HEK293 (cell line): ENCODE results near the gene ABCE1.
A peak's percentile ranks its signal among the peaks of the same experiment; 100 is the strongest.

Experiments
- CTCF ChIA-PET: fragments of 350-600 bp; formaldehyde crosslinking; extraction: SDS; loops from one replicate; lab custom pipeline; 2021; ENCODE audit warnings: antibody characterized with exemption; lab: Yijun Ruan, JAX
- POLR2A ChIA-PET: fragments of 300-600 bp; formaldehyde crosslinking; extraction: SDS; loops from one replicate; lab custom pipeline; 2020; ENCODE audit warnings: antibody characterized with exemption, inconsistent platforms; lab: Yijun Ruan, JAX
- H3K27ac ChIP-seq: fragments of 200-500 bp; sonication (Bioruptor generic); 2 replicates; pipeline ENCODE4 v1.5.1; 2014; ENCODE audit warnings: low read depth, low read length, control low read depth, inconsistent platforms; ENCODE audit errors: extremely low read depth
- H3K36me3 ChIP-seq, 2 experiments: fragments of 200-500 bp in 1 of 2; sonication (Bioruptor generic) in 1 of 2; 1 replicate in 1 of 2; 2 replicates in 1 of 2; pipeline ENCODE4 v1.5.1; 2014 to 2017; ENCODE audit warnings: inconsistent platforms in 2 of 2, low read length in 2 of 2; ENCODE audit not compliant: control insufficient read depth in 2 of 2, insufficient read depth in 1 of 2
- H3K4me1 ChIP-seq: fragments of 200-500 bp; sonication (Bioruptor generic); 2 replicates; pipeline ENCODE4 v1.5.1; 2014; ENCODE audit warnings: mild to moderate bottlenecking, low read length, inconsistent platforms; ENCODE audit not compliant: control insufficient read depth, insufficient read depth
- H3K4me3 ChIP-seq: 2 replicates; pipeline ENCODE4 v1.5.1; 2011; ENCODE audit warnings: low read depth, mild to moderate bottlenecking, control low read depth, low read length, moderate library complexity
- H3K9me3 ChIP-seq: fragments of 200-500 bp; sonication (Bioruptor generic); 2 replicates; pipeline ENCODE4 v1.5.1; 2014; ENCODE audit warnings: low read depth, low read length, inconsistent platforms; ENCODE audit not compliant: control insufficient read depth, insufficient read depth
- BCL11A ChIP-seq: fragments of 450-650 bp; formaldehyde crosslinking; IDR thresholded peaks from 2 replicates; pipeline ENCODE4 v1.5.1; 2016; ENCODE audit warnings: low read depth, missing biosample characterization, missing genetic modification characterization
- PBX3 ChIP-seq: sonication (generic); formaldehyde crosslinking; IDR thresholded peaks from 2 replicates; pipeline ENCODE4 v1.8.1; 2022; ENCODE audit warnings: mild to moderate bottlenecking, moderate library complexity, missing genetic modification reagents
- PRDM1 ChIP-seq: fragments of 450-650 bp; formaldehyde crosslinking; IDR thresholded peaks from 2 replicates; pipeline ENCODE4; 2016; ENCODE audit warnings: missing biosample characterization, missing genetic modification characterization
- PRDM2 ChIP-seq: fragments of 450-650 bp; formaldehyde crosslinking; IDR thresholded peaks from 2 replicates; pipeline ENCODE4 v1.5.1; 2016; ENCODE audit warnings: missing biosample characterization, missing genetic modification characterization, borderline replicate concordance
- SALL2 ChIP-seq: fragments of 450-650 bp; formaldehyde crosslinking; IDR thresholded peaks from 2 replicates; pipeline ENCODE4 v1.5.0; 2017; ENCODE audit warnings: missing biosample characterization, mild to moderate bottlenecking, missing genetic modification characterization, borderline replicate concordance
- ZBTB6 ChIP-seq: fragments of 450-650 bp; formaldehyde crosslinking; IDR thresholded peaks from 2 replicates; pipeline ENCODE4 v1.5.1; 2017; ENCODE audit warnings: missing biosample characterization, missing genetic modification characterization
- ZBTB8A ChIP-seq: fragments of 450-650 bp; formaldehyde crosslinking; IDR thresholded peaks from 2 replicates; pipeline ENCODE4 v1.5.1; 2016; ENCODE audit warnings: missing biosample characterization, missing genetic modification characterization
- ZNF155 ChIP-seq: fragments of 450-650 bp; formaldehyde crosslinking; IDR thresholded peaks from 2 replicates; pipeline ENCODE4 v1.5.1; 2016; ENCODE audit warnings: missing biosample characterization, missing genetic modification characterization
- ZNF175 ChIP-seq: fragments of 450-650 bp; formaldehyde crosslinking; IDR thresholded peaks from 2 replicates; pipeline ENCODE4 v1.5.1; 2016; ENCODE audit warnings: missing biosample characterization, missing genetic modification characterization
- ZNF19 ChIP-seq: fragments of 450-650 bp; formaldehyde crosslinking; IDR thresholded peaks from 2 replicates; pipeline ENCODE4; 2016; ENCODE audit warnings: missing biosample characterization, missing genetic modification characterization, low read depth
- ZNF239 ChIP-seq: fragments of 450-650 bp; formaldehyde crosslinking; IDR thresholded peaks from 2 replicates; pipeline ENCODE4 v1.5.1; 2016; ENCODE audit warnings: missing biosample characterization, missing genetic modification characterization
- ZNF248 ChIP-seq: fragments of 450-650 bp; formaldehyde crosslinking; IDR thresholded peaks from 2 replicates; pipeline ENCODE4 v1.5.1; 2017; ENCODE audit warnings: missing biosample characterization, missing genetic modification characterization
- ZNF266 ChIP-seq: fragments of 450-650 bp; formaldehyde crosslinking; IDR thresholded peaks from 2 replicates; pipeline ENCODE4 v1.5.1; 2016; ENCODE audit warnings: missing biosample characterization, missing genetic modification characterization, low read depth
- ZNF274 ChIP-seq, 2 experiments: fragments of 200-500 bp in 1 of 2; fragments of 450-650 bp in 1 of 2; sonication (Bioruptor generic) in 1 of 2; formaldehyde crosslinking in 1 of 2; IDR thresholded peaks; 2 replicates each; pipeline versions ENCODE4 v1.5.1 to v1.6.1; 2014 to 2016; ENCODE audit warnings: borderline replicate concordance in 1 of 2, inconsistent platforms in 1 of 2, low read length in 1 of 2, missing biosample characterization in 1 of 2, missing genetic modification characterization in 1 of 2
- ZNF350 ChIP-seq: fragments of 450-650 bp; formaldehyde crosslinking; IDR thresholded peaks from 2 replicates; pipeline ENCODE4 v1.5.0; 2017; ENCODE audit warnings: missing biosample characterization, mild to moderate bottlenecking, missing genetic modification characterization
- ZNF596 ChIP-seq: fragments of 450-650 bp; IDR thresholded peaks from 2 replicates; pipeline ENCODE4 v1.5.0; 2018; ENCODE audit warnings: missing biosample characterization, mild to moderate bottlenecking, missing genetic modification characterization, moderate library complexity
- ZNF600 ChIP-seq: fragments of 450-650 bp; formaldehyde crosslinking; IDR thresholded peaks from 2 replicates; pipeline ENCODE4 v1.5.1; 2016; ENCODE audit warnings: missing biosample characterization, missing genetic modification characterization
- ZNF654 ChIP-seq: fragments of 450-650 bp; formaldehyde crosslinking; IDR thresholded peaks from 2 replicates; pipeline ENCODE4 v1.5.1; 2016; ENCODE audit warnings: low read depth, missing biosample characterization, missing genetic modification characterization
- ZNF777 ChIP-seq: fragments of 450-650 bp; formaldehyde crosslinking; IDR thresholded peaks from 2 replicates; pipeline ENCODE4 v1.5.1; 2017; ENCODE audit warnings: missing biosample characterization, missing genetic modification characterization, borderline replicate concordance
- ZNF785 ChIP-seq: fragments of 450-650 bp; formaldehyde crosslinking; IDR thresholded peaks from 2 replicates; pipeline ENCODE4 v1.5.1; 2016; ENCODE audit warnings: missing biosample characterization, missing genetic modification characterization
- ZNF791 ChIP-seq: fragments of 450-650 bp; formaldehyde crosslinking; IDR thresholded peaks from 2 replicates; pipeline ENCODE4 v1.5.1; 2016; ENCODE audit warnings: missing biosample characterization, missing genetic modification characterization
- ZNF837 ChIP-seq: fragments of 450-650 bp; formaldehyde crosslinking; IDR thresholded peaks from 2 replicates; pipeline ENCODE4 v1.5.1; 2016; ENCODE audit warnings: missing biosample characterization, missing genetic modification characterization

ABCE1 gene

GRCh38 chr4:145153904-145154298 lies 55.8 kb downstream of the ABCE1 start:
- H3K4me3 ChIP-seq: no peak overlapping the region
- CTCF ChIA-PET: no interaction called here
- no peak for TF ChIP-seq ZNF274 (IDR thresholded peaks at IDR 0.05; ENCODE audit: low read length)
- TF ChIP-seq ZNF274 (tag by site-specific recombination; IDR thresholded peaks at IDR 0.05; ENCODE audit: borderline replicate concordance): no peak
- no peak for TF ChIP-seq ZNF266 (tag by site-specific recombination)
- TF ChIP-seq ZNF785 (tag by site-specific recombination): no peak
- no peak for TF ChIP-seq ZNF600 (tag by site-specific recombination)
- no peak for TF ChIP-seq ZNF837 (tag by site-specific recombination)
- no peak for TF ChIP-seq ZNF791 (tag by site-specific recombination)
- TF ChIP-seq SALL2 (tag by site-specific recombination): no peak
- no peak for TF ChIP-seq ZNF19 (tag by site-specific recombination)
- no peak for TF ChIP-seq ZBTB6
- no peak for TF ChIP-seq ZNF350 (tag by site-specific recombination)
- no peaks in the 10 kb centered on the region for H3K4me1 ChIP-seq
- POLR2A ChIA-PET: interaction anchor here (0.6 kb wide), 1 partner anchor 258 kb away, joined by 3 read pairs; no protein-coding TSS in a partner anchor
- peaks cover 17 to 78% of the 10 kb centered on the region in 2 experiments for H3K36me3 ChIP-seq
- H3K27ac ChIP-seq: no peak overlapping the region
- no peaks in the 10 kb centered on the region for H3K9me3 ChIP-seq

GRCh38 chr4:145154573-145154972 lies 56.5 kb downstream of the ABCE1 start:
- TF ChIP-seq ZNF777 (tag by site-specific recombination) (no peak), BCL11A (tag by site-specific recombination) (no peak), ZNF654 (tag by site-specific recombination) (peak; percentile 36), ZNF175 (tag by site-specific recombination) (no peak)
- H3K36me3 ChIP-seq: peaks cover 17 to 78% of the 10 kb centered on the region in 2 experiments
- POLR2A ChIA-PET: interaction anchor here (0.5 to 0.6 kb wide), 2 partner anchors 34 to 259 kb away, joined by 3 read pairs; no protein-coding TSS in a partner anchor
- H3K4me3 ChIP-seq: no peak overlapping the region
- no peaks in the 10 kb centered on the region for H3K4me1 ChIP-seq
- H3K27ac ChIP-seq: no peak overlapping the region
- H3K9me3 ChIP-seq: no peaks in the 10 kb centered on the region
- CTCF ChIA-PET: interaction anchor here (0.6 to 1.1 kb wide), 2 partner anchors 79 to 453 kb away, joined by 3 read pairs; no protein-coding TSS in a partner anchor

- H3K4me1 ChIP-seq: no peaks in the 10 kb centered on the region
- no peak overlapping the region for H3K4me3 ChIP-seq
- ChIA-PET POLR2A (interaction anchor here (0.5 kb wide), 1 partner anchor 33 kb away, joined by 3 read pairs; no protein-coding TSS in a partner anchor), CTCF (interaction anchor here (0.6 to 1.1 kb wide), 3 partner anchors 78 to 452 kb away, joined by 3 to 6 read pairs (median 3); no protein-coding TSS in a partner anchor)
- H3K27ac ChIP-seq: no peak overlapping the region
- peaks cover 17 to 75% of the 10 kb centered on the region in 2 experiments for H3K36me3 ChIP-seq
- no peaks in the 10 kb centered on the region for H3K9me3 ChIP-seq
- no peak for TF ChIP-seq ZNF155 (tag by site-specific recombination)
- no peak for TF ChIP-seq ZNF596
- TF ChIP-seq PRDM1: no peak
- no peak for TF ChIP-seq PRDM2 (tag by site-specific recombination)
- TF ChIP-seq ZNF239 (tag by site-specific recombination): no peak
- no peak for TF ChIP-seq PBX3 (CRISPR knock-in tag)
- no peak for TF ChIP-seq ZNF248
- TF ChIP-seq ZBTB8A (tag by site-specific recombination): no peak
Observed at GRCh38 chr4:145155268-145155870, 57.3 kb downstream of the ABCE1 start.
